ENCODE data around the gene SLC39A10.
"Not testable (repeated sequence)": the region's sequence is repeated elsewhere in the genome, so short reads cannot be mapped to it uniquely, and the experiment has no call there.

The SLC39A10 gene

GRCh38 chr2:195646424-195646823, 10.6 kb upstream of the SLC39A10 start:
- DNase-seq (ENCODE audit: low read depth) = no peak

- no peak for DNase-seq (ENCODE audit: low read depth)
Measured at GRCh38 chr2:195647302-195647701, 9.7 kb upstream of the SLC39A10 start.

GRCh38 chr2:195648370-195648769, 8.7 kb upstream of the SLC39A10 start:
- not testable (repeated sequence) for DNase-seq (ENCODE audit: low read depth)

- DNase-seq (ENCODE audit: low read depth) = no peak
Measured at GRCh38 chr2:195648787-195649186, 8.2 kb upstream of the SLC39A10 start.

- DNase-seq (ENCODE audit: low read depth) = no peak
Measured at GRCh38 chr2:195649629-195650190, 7.3 kb upstream of the SLC39A10 start.

- DNase-seq (ENCODE audit: low read depth) = no peak
Measured at GRCh38 chr2:195651046-195651445, 6.0 kb upstream of the SLC39A10 start.

GRCh38 chr2:195652911-195653310, 4.1 kb upstream of the SLC39A10 start:
- no peak for DNase-seq (ENCODE audit: low read depth)

GRCh38 chr2:195656161-195656858, 716 bp upstream of the SLC39A10 start:
- no peak for DNase-seq (ENCODE audit: low read depth)

- DNase-seq (ENCODE audit: low read depth) = peak; percentile 41
Measured at GRCh38 chr2:195657634-195658540, 861 bp downstream of the SLC39A10 start.

GRCh38 chr2:195658541-195658890, 1.5 kb downstream of the SLC39A10 start:
- no peak for DNase-seq (ENCODE audit: low read depth)

GRCh38 chr2:195659114-195659513, 2.1 kb downstream of the SLC39A10 start:
- DNase-seq (ENCODE audit: low read depth) = no peak

GRCh38 chr2:195659982-195660890, 3.2 kb downstream of the SLC39A10 start:
- DNase-seq (ENCODE audit: low read depth) = peak; percentile 34

- DNase-seq (ENCODE audit: low read depth) = no peak
Measured at GRCh38 chr2:195662138-195662537, 5.1 kb downstream of the SLC39A10 start.

GRCh38 chr2:195663007-195663406, 6.0 kb downstream of the SLC39A10 start:
- no peak for DNase-seq (ENCODE audit: low read depth)

- DNase-seq (ENCODE audit: low read depth) = no peak
Measured at GRCh38 chr2:195664528-195664927, 7.5 kb downstream of the SLC39A10 start.

GRCh38 chr2:195665153-195665552, 8.1 kb downstream of the SLC39A10 start:
- DNase-seq (ENCODE audit: low read depth) = not testable (repeated sequence)

- no peak for DNase-seq (ENCODE audit: low read depth)
Measured at GRCh38 chr2:195666113-195666712, 9.2 kb downstream of the SLC39A10 start.

GRCh38 chr2:195667974-195668373, 10.9 kb downstream of the SLC39A10 start:
- DNase-seq (ENCODE audit: low read depth) = no peak

- DNase-seq (ENCODE audit: low read depth) = no peak
Measured at GRCh38 chr2:195670191-195670590, 13.2 kb downstream of the SLC39A10 start.

- no peak for DNase-seq (ENCODE audit: low read depth)
Measured at GRCh38 chr2:195671563-195671962, 14.5 kb downstream of the SLC39A10 start.

GRCh38 chr2:195672674-195673073, 15.6 kb downstream of the SLC39A10 start:
- DNase-seq (ENCODE audit: low read depth) = no peak

Measured in stimulated activated CD8-positive, alpha-beta memory T cell treated with anti-CD3 and anti-CD28 coated beads, Interleukin-15, amount 100 ng/mL, for 24 hours (primary cell).